IPS-20b (cell line): ENCODE measurements around the gene MTHFD1L.

Source experiments
- H3K27ac ChIP-seq: one replicate; pipeline ENCODE4 v1.5.1; 2013; ENCODE audit warnings: low read length
- H3K27me3 ChIP-seq: 2 replicates; pipeline ENCODE4 v1.6.1; 2013; ENCODE audit warnings: mild to moderate bottlenecking, low read length, inconsistent platforms; ENCODE audit not compliant: insufficient read depth
- H3K36me3 ChIP-seq: 2 replicates; pipeline ENCODE4 v1.6.1; 2013; ENCODE audit warnings: low read depth, mild to moderate bottlenecking, inconsistent platforms, low read length, moderate library complexity; ENCODE audit not compliant: insufficient read depth
- H3K4me1 ChIP-seq: 2 replicates; pipeline ENCODE4 v1.6.1; 2013; ENCODE audit warnings: mild to moderate bottlenecking, control low read depth, inconsistent platforms, low read length, moderate library complexity; ENCODE audit not compliant: insufficient read depth
- H3K4me3 ChIP-seq: 2 replicates; pipeline ENCODE4 v1.5.1; 2013; ENCODE audit warnings: mild to moderate bottlenecking, low read length, inconsistent platforms
- H3K9ac ChIP-seq: 2 replicates; pipeline ENCODE4 v1.6.1; 2013; ENCODE audit warnings: low read depth, mild to moderate bottlenecking, inconsistent platforms, low read length, moderate library complexity
- H3K9me3 ChIP-seq: 2 replicates; pipeline ENCODE4 v1.6.1; 2013; ENCODE audit warnings: mild to moderate bottlenecking, low read depth, low read length, inconsistent platforms; ENCODE audit not compliant: insufficient read depth

Gene MTHFD1L

DNA sequence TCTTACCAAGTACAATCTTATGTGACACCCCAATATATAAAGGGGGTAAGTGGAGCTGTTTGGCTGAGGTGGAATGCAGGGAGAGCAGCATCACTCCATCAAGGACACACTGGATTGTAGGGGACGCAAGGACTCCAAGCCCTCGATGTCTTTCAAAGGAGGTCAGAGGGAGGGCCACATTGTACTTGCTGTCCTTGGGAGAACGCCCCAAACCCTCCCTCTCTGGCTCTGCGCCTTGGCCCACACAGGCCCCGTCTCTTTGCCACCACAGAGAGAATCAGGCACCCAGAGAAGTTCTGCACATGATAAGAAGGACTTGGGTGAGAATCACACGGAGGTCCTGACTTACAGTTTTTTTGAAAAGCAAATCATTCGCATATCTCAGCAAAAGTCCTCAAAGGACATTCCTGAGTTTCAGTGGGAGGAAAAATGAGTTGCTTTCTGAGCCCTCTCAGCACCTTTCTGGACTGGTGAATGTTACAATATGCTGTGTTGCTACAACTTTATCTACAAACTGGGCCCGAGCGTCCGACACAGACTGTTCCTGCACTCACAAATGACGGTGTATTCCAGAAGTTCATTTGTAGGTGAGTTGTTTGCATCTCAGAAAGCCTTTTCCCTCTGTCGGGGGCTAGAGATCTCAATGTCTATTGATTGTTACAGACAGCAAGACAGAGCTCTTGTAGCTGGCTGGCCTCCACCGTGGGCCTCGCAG, 281.8 kb downstream of the MTHFD1L start:
- Histone ChIP-seq H3K27me3 (no peaks in the 10 kb centered on the region), H3K4me1 (no peaks in the 10 kb centered on the region), H3K9me3 (no peaks in the 10 kb centered on the region), H3K27ac (no peak overlapping the region), H3K4me3 (no peak overlapping the region), H3K9ac (no peak overlapping the region), H3K36me3 (no peaks in the 10 kb centered on the region)

DNA sequence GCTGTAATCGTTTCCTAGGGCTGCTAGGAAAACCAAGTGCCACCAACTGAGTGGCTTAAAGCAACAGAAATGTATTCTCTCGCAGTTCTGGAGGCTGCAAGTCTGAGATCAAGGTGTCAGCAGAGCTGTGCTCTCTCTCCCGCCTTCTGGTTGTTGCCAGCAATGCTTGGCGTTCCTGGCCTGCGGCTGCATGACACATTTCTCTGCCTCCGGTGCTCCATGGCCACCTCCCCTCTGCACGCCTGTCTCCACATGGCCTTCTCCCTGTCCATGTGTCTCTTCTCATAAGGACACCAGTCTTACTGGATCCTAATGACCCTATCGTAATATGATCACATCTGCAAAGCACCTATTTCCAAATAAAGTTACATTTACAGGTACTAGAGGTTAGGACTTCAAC, 282.6 kb downstream of the MTHFD1L start:
- no peaks in the 10 kb centered on the region for H3K9me3 ChIP-seq
- no peak overlapping the region for H3K4me3 ChIP-seq
- no peaks in the 10 kb centered on the region for H3K4me1 ChIP-seq
- H3K27ac ChIP-seq = no peak overlapping the region
- H3K36me3 ChIP-seq = no peaks in the 10 kb centered on the region
- no peaks in the 10 kb centered on the region for H3K27me3 ChIP-seq
- no peak overlapping the region for H3K9ac ChIP-seq

DNA sequence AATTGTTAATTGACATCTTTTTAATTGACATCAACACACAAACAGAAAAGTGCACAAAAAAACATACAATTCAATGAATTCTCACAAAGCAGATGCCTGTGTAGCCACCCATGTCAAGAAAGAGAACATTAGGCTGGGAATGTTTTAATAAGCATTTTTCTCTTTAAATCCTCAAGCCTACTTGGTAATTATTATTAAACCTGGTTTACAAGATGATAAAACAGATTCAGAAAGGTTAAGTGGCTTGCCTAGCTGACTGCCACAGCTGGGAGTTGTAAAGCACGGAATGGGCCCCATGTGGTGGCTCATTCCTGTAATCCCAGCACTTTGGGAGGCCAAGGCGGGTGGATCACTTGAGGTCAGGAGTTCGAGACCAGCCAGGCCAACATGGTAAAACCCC, 284.3 kb downstream of the MTHFD1L start:
- Histone ChIP-seq H3K9me3 (no peaks in the 10 kb centered on the region), H3K36me3 (no peaks in the 10 kb centered on the region), H3K4me3 (no peak overlapping the region), H3K27ac (no peak overlapping the region), H3K9ac (no peak overlapping the region), H3K4me1 (no peaks in the 10 kb centered on the region), H3K27me3 (no peaks in the 10 kb centered on the region)
